AG09309 (cell line): Measurements from ENCODE around the gene GTF3C2.
"Not testable (repeated sequence)": the region's sequence is repeated elsewhere in the genome, so short reads cannot be mapped to it uniquely, and the experiment has no call there.

ENCODE experiments used
- DNase-seq: peaks from one replicate; pipeline ENCODE4 v3.0.0-alpha.2; 2010; ENCODE audit warnings: low read depth
- H3K4me3 ChIP-seq: 2 replicates; pipeline ENCODE4 v1.5.1; 2011; ENCODE audit warnings: mild to moderate bottlenecking, low read depth, low read length, moderate library complexity; ENCODE audit not compliant: control insufficient read depth
- CTCF ChIP-seq: IDR thresholded peaks from 2 replicates; pipeline ENCODE4 v1.5.1; 2011; ENCODE audit warnings: mild to moderate bottlenecking, low read depth, low read length, inconsistent platforms; ENCODE audit not compliant: insufficient read depth, control insufficient read depth; ENCODE audit errors: missing control alignments

GTF3C2 gene

GRCh38 chr2:27320958-27321543 is 35.5 kb downstream of the GTF3C2 start:
- TF ChIP-seq CTCF: peak; percentile 75
- DNase-seq: peak; percentile 97
- H3K4me3 ChIP-seq: no peak overlapping the region

- DNase-seq, H3K4me3 ChIP-seq: not testable (repeated sequence)
These were observed 36.7 kb downstream of the GTF3C2 start for GRCh38 chr2:27319839-27320238.

GRCh38 chr2:27316655-27317412 is 39.7 kb downstream of the GTF3C2 start:
- H3K4me3 ChIP-seq: no peak overlapping the region
- no peak for TF ChIP-seq CTCF
- DNase-seq: no peak

GRCh38 chr2:27315122-27315521 is 41.4 kb downstream of the GTF3C2 start:
- no peak overlapping the region for H3K4me3 ChIP-seq
- TF ChIP-seq CTCF: no peak
- DNase-seq: no peak

- TF ChIP-seq CTCF: no peak
- no peak for DNase-seq
- no peak overlapping the region for H3K4me3 ChIP-seq
These were observed 41.9 kb downstream of the GTF3C2 start for GRCh38 chr2:27314709-27315108.

GRCh38 chr2:27313882-27314645 is 42.5 kb downstream of the GTF3C2 start:
- H3K4me3 ChIP-seq: no peak overlapping the region
- DNase-seq: no peak
- no peak for TF ChIP-seq CTCF

- no peak overlapping the region for H3K4me3 ChIP-seq
- DNase-seq: no peak
- no peak for TF ChIP-seq CTCF
These were observed 44.4 kb downstream of the GTF3C2 start for GRCh38 chr2:27312152-27312551.
